Fibroblast of the aortic adventitia (primary cell): ENCODE data around the gene KIF21A. TPM values are rescaled to one million over a fixed set of nuclear protein-coding genes. Genes with fewer than 3 reads are reported as not detected.
A peak's percentile ranks its signal among the peaks of the same experiment; 100 is the strongest.

Experiments
- DNase-seq: peaks from one replicate; pipeline ENCODE4 v3.0.0-alpha.2; 2010; ENCODE audit warnings: low read depth
- H3K4me3 ChIP-seq: 2 replicates; pipeline ENCODE4 v1.5.1; 2011; ENCODE audit warnings: low read depth, mild to moderate bottlenecking, control low read depth, low read length, moderate library complexity
- CTCF ChIP-seq: IDR thresholded peaks from 2 replicates; pipeline ENCODE4 v1.5.1; 2011; ENCODE audit warnings: mild to moderate bottlenecking, low read length, control low read depth, inconsistent platforms; ENCODE audit not compliant: insufficient read depth
- total RNA-seq: library from RNA; depleted of rRNA; stranded (reverse); fragments of >200 nt; gene quantifications from 2 replicates; pipeline ENCODE4 v1.2.3, GENCODE V29; 2012; ENCODE audit warnings: low replicate concordance

Gene KIF21A
- total RNA-seq, 1 donor, result 10.8 TPM

- no peak for TF ChIP-seq CTCF
- DNase-seq, result no peak
- H3K4me3 ChIP-seq, result no peak overlapping the region
Observed at GRCh38 chr12:39448038-39448437, 5.1 kb upstream of the KIF21A start.

GRCh38 chr12:39443929-39444209 is 949 bp upstream of the KIF21A start:
- peak overlapping the region; percentile 78 for H3K4me3 ChIP-seq
- DNase-seq, result no peak
- TF ChIP-seq CTCF, result no peak

- no peak for DNase-seq
- no peak for TF ChIP-seq CTCF
- peak overlapping the region; percentile 78 for H3K4me3 ChIP-seq
Observed at GRCh38 chr12:39442831-39443080, 164 bp downstream of the KIF21A start.

DNA sequence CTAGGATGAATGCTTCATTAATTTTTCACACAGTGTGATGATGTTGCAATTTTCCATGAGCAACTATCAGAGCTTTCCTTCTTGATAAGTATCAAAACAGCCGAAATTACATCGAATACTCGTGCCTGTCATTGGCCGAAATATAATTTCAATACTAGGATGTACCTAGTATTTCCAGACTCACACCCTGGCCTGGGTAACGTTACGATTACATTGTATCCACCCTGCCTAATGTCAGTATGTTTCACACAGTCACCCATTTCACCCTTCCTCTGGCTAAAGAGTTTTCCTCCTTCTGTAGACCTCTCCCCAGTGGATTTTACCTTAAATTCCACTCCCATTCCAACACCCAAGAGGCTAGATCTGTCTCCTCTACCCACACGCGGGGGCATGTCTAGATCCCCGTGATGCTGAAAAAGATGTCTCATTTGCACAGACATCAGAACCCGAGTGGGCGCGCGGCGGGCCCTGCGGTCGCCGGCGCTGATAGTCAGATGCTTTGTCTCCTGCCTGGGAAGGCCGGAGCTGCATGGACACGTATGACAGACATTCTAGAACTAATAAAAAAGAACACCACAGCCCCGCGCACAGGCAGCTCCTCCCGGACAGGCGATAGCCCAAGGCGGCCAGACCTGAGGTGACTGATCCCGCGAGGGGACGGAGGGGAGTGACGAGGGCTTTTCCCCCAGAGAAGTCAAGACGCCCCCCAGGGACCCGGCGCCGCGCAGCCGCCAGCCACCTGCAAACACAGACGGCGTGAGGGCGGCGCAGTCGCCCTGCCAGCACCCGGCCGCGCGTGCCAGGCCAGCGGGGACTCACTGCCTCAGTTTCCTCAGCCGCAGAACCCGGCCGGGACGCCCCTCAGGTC is 723 bp downstream of the KIF21A start:
- no peak for TF ChIP-seq CTCF
- peak overlapping the region; percentile 78 for H3K4me3 ChIP-seq
- DNase-seq, result peak; percentile 25

GRCh38 chr12:39441189-39441962 is 1.5 kb downstream of the KIF21A start:
- H3K4me3 ChIP-seq, result peak overlapping the region; percentile 78
- DNase-seq, result no peak
- no peak for TF ChIP-seq CTCF

- DNase-seq, result no peak
- no peak overlapping the region for H3K4me3 ChIP-seq
- no peak for TF ChIP-seq CTCF
Observed at GRCh38 chr12:39440781-39441180, 2.1 kb downstream of the KIF21A start.

DNA sequence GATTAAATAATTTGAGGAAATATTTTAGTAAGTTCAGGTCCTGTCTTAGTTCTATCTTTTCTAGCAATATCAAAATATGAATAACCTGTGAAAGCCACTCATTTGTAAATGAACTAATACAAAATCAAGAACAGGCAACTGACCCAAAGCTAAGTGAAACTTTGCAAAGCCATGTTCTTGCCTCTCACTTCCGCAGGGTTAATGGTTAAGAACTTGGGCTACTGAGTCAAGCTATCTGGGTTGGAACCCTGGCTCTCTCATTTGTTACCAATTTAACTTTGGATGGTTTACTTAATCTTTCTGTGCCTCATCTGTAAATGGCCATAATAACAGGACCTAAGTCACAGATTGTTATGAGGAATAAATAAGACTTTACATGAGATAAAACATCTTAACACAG is 2.8 kb downstream of the KIF21A start:
- H3K4me3 ChIP-seq, result no peak overlapping the region
- TF ChIP-seq CTCF, result no peak
- DNase-seq, result no peak
